Activated CD4-positive, alpha-beta T cell treated with anti-CD3 and anti-CD28 coated beads, Interleukin-2, amount 10 ng/mL, durations not matched to agents 24 days and 14 days (primary cell): ENCODE measurements around the gene BSND. TPM values are rescaled to one million over a fixed set of nuclear protein-coding genes. Genes with fewer than 3 reads are reported as not detected.

Experiments
- DNase-seq: peaks from one replicate; pipeline ENCODE4 v3.0.0; 2022
- H3K27ac Mint-ChIP-seq: one replicate; pipeline ENCODE4 v1.8.0; 2022; ENCODE audit warnings: mild to moderate bottlenecking, mixed read lengths
- H3K27me3 Mint-ChIP-seq: one replicate; pipeline ENCODE4 v1.8.0; 2022; ENCODE audit warnings: mixed read lengths
- H3K36me3 Mint-ChIP-seq: one replicate; pipeline ENCODE4 v1.8.0; 2022; ENCODE audit warnings: low read depth, mild to moderate bottlenecking, mixed read lengths
- H3K4me1 Mint-ChIP-seq: one replicate; pipeline ENCODE4 v1.8.0; 2021; ENCODE audit warnings: mixed read lengths
- H3K4me3 Mint-ChIP-seq: one replicate; pipeline ENCODE4 v1.8.0; 2022; ENCODE audit warnings: mild to moderate bottlenecking, moderate library complexity, mixed read lengths
- H3K9me3 Mint-ChIP-seq: one replicate; pipeline ENCODE4 v1.8.0; 2021; ENCODE audit warnings: mixed read lengths
- intact Hi-C: fragments of 100-400 bp; cut with micrococcal nuclease; formaldehyde crosslinking; loops from one replicate; pipeline ENCODE4 v1.15.1; 2023
- total RNA-seq: library from RNA; stranded (reverse); gene quantifications from 2 replicates; pipeline ENCODE4 v1.2.3, GENCODE V29; 2022

Gene BSND
- total RNA-seq, 1 donor from 2014 or later: not detected

DNA sequence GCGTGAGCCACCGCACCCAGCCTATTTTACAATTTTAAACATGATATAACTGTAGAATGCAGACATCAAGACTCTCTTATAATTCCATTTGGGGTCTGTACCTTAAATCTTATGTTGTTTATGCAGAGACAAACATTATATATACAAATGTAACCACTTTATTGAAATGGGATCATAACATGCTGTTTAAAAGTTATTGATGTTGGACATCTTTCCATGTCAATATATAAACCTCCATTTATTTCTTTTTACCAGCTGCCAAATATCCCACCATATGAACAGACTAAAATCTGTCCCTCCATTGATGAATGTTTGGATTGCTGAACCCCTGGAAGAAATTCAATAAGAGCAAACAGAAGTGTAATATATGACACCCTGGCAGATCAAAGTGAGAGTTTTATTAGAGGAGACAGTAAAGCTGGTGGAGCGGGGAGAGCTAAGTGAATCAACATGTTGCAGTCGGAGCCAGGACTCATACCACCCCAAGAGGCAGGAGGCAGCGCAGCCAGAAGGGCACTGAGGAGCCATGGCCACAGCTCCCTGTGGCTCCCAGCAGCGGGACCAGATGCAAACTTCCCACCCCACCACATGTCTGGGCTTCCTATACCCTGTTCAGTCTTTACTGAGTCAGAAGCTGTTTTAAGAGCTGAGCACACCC lies 35.9 kb downstream of the BSND start:
- no peak overlapping the region for H3K27ac Mint-ChIP-seq
- H3K4me3 Mint-ChIP-seq: no peak overlapping the region
- H3K4me1 Mint-ChIP-seq: no peaks in the 10 kb centered on the region
- no peaks in the 10 kb centered on the region for H3K9me3 Mint-ChIP-seq
- peaks cover 46% of the 10 kb centered on the region for H3K27me3 Mint-ChIP-seq
- H3K36me3 Mint-ChIP-seq: no peaks in the 10 kb centered on the region
- intact Hi-C loops: no loop called here
- DNase-seq: no peak

DNA sequence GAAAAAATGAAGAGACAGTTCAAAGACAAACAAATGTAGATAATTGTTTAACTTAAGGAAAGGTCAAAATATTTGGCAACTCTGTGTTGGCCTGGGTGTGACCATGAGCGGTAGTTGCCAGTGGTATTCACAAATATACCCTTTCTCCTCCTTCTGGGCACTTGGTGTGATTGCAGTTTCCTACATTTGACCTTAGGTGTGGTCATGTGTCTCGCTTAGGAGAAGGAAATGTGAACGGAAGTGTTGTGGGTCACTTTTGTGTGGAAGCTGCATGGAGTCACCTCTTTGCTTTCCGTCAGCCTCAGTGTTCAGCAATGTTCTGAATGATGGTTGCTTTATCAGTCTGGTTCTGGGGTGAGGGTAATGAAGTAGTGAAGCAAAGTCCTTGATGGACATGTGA lies 37.2 kb downstream of the BSND start:
- intact Hi-C loops: no loop called here
- no peaks in the 10 kb centered on the region for H3K36me3 Mint-ChIP-seq
- no peak for DNase-seq
- H3K4me3 Mint-ChIP-seq: no peak overlapping the region
- H3K4me1 Mint-ChIP-seq: no peaks in the 10 kb centered on the region
- H3K27me3 Mint-ChIP-seq: peaks cover 57% of the 10 kb centered on the region
- H3K27ac Mint-ChIP-seq: no peak overlapping the region
- no peaks in the 10 kb centered on the region for H3K9me3 Mint-ChIP-seq

DNA sequence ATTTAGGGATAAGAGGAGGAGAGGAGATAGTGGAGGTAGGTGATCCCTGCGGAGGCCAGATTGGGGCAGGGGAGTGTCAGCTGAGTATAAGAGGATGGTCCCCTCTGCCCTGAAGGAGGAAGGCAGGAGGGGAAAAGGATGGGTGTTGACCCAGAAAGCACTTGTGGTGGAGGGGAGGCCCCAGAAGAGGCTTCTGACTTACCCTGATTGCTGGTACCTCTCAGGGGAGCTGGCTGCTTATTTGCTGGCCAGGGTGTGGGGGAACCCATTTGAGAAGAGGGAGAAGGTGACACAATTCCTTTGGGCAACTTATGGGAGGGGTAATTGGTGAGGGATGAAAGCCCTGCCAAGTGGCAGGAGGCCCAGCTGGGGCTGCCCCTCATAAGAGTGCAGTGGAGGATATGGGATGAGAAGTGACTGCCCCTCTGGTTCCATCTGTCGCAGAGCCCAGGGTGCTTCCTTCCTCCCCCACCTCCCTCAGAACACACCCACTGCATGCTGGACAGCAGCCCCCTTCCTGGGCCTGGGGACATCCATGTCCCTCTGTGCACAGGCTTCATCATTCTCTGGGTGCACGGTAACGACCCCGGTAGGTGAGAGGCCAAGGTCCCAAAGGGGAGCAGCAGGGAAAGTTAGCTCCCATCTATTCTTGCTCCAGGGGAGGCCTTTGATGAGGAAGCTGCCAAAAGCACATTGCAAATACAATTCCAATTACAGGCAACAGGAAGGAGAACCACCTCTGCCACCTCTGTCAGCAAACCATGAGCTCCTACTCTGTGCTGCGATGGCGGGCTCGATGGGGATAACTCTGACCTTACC lies 39.2 kb downstream of the BSND start:
- H3K27ac Mint-ChIP-seq: no peak overlapping the region
- H3K4me3 Mint-ChIP-seq: no peak overlapping the region

DNA sequence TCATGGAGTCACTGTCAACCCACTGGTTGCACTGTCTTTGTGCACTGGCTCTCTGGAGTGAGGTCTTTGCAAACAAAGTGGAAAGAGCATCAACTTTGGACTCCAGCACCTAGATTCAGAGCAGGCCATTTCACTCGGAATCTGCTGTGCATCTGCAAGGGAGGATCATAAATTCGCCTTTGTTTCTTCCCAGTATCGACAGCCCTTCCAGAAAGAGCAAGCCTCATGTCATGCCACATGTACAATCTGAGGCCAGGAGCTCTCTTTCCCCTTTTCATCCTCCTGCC lies 39.8 kb downstream of the BSND start:
- H3K9me3 Mint-ChIP-seq: no peaks in the 10 kb centered on the region
- no peaks in the 10 kb centered on the region for H3K36me3 Mint-ChIP-seq
- H3K27ac Mint-ChIP-seq: no peak overlapping the region
- intact Hi-C loops: no loop called here
- H3K4me1 Mint-ChIP-seq: no peaks in the 10 kb centered on the region
- H3K27me3 Mint-ChIP-seq: peaks cover 69% of the 10 kb centered on the region
- H3K4me3 Mint-ChIP-seq: no peak overlapping the region
- no peak for DNase-seq

More for the DNA sequence above, 39.2 kb downstream of the BSND start:
- peaks cover 74% of the 10 kb centered on the region for H3K27me3 Mint-ChIP-seq
- H3K36me3 Mint-ChIP-seq: no peaks in the 10 kb centered on the region
- intact Hi-C loops: no loop called here
- no peaks in the 10 kb centered on the region for H3K9me3 Mint-ChIP-seq
- DNase-seq: no peak
- H3K4me1 Mint-ChIP-seq: no peaks in the 10 kb centered on the region

DNA sequence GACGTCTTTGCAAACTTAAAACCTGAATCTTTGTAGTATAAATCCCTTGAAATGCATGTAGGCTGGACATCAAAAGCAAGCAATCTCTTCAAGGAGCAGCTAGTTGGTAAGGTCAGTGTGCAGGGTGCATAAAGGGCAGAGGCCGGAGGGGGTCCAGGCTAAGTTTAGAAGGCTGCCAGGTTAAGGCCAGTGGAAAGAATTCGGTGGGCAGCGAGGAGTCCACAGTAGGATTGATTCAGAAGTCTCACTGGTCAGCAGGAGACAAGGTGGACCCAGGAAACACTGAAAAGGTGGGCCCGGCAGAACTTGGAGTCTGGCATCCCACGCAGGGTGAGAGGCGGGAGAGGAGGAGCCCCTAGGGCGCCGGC lies 40.2 kb downstream of the BSND start:
- DNase-seq: no peak
- no peaks in the 10 kb centered on the region for H3K36me3 Mint-ChIP-seq
- no peaks in the 10 kb centered on the region for H3K9me3 Mint-ChIP-seq
- H3K4me1 Mint-ChIP-seq: no peaks in the 10 kb centered on the region
- intact Hi-C loops: no loop called here
- no peak overlapping the region for H3K27ac Mint-ChIP-seq
- H3K27me3 Mint-ChIP-seq: peaks cover 69% of the 10 kb centered on the region
- no peak overlapping the region for H3K4me3 Mint-ChIP-seq

GRCh38 chr1:55039342-55040082 lies 40.8 kb downstream of the BSND start, which contains the start of gene PCSK9:
TSS of gene PCSK9 (plus strand) at chr1:55039548. CDS start at chr1:55039838, 290 bp downstream.
- DNase-seq: no peak
- no peaks in the 10 kb centered on the region for H3K9me3 Mint-ChIP-seq
- no peaks in the 10 kb centered on the region for H3K4me1 Mint-ChIP-seq

GRCh38 chr1:55040083-55040932 lies 41.6 kb downstream of the BSND start:
- no peak overlapping the region for H3K4me3 Mint-ChIP-seq
- H3K9me3 Mint-ChIP-seq: no peaks in the 10 kb centered on the region
- H3K4me1 Mint-ChIP-seq: no peaks in the 10 kb centered on the region
- no peak for DNase-seq
- intact Hi-C loops: no loop called here
- peaks cover 63% of the 10 kb centered on the region for H3K27me3 Mint-ChIP-seq
- no peak overlapping the region for H3K27ac Mint-ChIP-seq
- H3K36me3 Mint-ChIP-seq: no peaks in the 10 kb centered on the region

More at GRCh38 chr1:55039342-55040082, 40.8 kb downstream of the BSND start, which contains the start of gene PCSK9:
- Mint-ChIP-seq H3K27ac (no peak within 1 kb of the TSS), H3K4me3 (no peak within 1 kb of the TSS), H3K27me3 (peaks cover 66% of the 10 kb centered on the region), H3K36me3 (no peaks in the 10 kb centered on the region)
- intact Hi-C loops: no loop called here

DNA sequence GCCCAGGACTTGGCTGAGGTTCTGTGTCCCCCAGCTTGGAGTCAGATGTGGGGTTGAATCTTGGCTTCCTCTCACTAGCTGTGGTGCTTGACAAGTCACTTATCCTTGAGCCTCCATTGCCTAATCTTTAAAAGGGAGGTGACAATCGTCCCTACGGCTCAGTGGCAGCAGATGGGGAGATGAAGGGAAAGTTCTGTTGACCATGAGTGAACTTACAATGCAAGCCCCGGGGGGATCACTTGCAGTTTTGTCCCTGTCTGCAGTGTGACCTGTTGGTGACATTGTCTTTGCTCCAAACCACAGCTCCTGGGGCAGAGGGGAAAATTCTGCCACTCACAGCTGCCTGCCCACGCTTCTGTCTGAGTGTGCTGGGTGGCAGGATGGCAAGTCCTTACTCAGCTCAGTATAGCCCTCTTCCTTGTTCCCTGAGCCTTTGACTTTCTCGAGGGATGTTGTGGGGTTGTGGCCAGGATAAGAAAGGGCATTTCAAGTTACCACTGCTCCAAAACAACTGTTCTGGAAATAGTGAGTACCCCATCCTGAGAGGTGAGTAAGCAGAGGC lies 42.3 kb downstream of the BSND start:
- no peak overlapping the region for H3K27ac Mint-ChIP-seq
- no peak for DNase-seq
- H3K4me1 Mint-ChIP-seq: no peaks in the 10 kb centered on the region
- no peaks in the 10 kb centered on the region for H3K9me3 Mint-ChIP-seq
- no peaks in the 10 kb centered on the region for H3K36me3 Mint-ChIP-seq
- no peak overlapping the region for H3K4me3 Mint-ChIP-seq
- intact Hi-C loops: no loop called here
- peaks cover 59% of the 10 kb centered on the region for H3K27me3 Mint-ChIP-seq

DNA sequence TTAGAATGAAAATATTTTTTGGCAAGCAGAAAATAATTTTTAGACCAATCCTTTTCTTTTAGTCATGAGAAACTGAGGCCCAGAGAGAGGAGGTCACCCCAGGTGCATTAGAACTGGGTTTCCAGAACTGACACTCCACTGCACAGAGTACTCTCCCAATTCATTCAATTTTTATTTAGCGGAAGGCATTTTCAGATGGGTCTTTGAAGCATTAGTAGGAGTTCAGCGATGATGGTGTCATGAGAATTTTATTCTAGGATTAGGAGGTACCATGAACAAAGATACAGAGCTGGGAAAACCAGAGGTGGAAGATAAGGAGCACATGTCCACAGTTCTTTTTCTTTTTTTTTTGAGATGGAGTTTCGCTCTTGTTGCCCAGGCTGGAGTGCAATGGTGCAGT lies 42.9 kb downstream of the BSND start:
- no peak for DNase-seq
- Mint-ChIP-seq H3K36me3 (no peaks in the 10 kb centered on the region), H3K9me3 (no peaks in the 10 kb centered on the region), H3K4me1 (no peaks in the 10 kb centered on the region), H3K4me3 (no peak overlapping the region), H3K27me3 (peaks cover 54% of the 10 kb centered on the region), H3K27ac (no peak overlapping the region)
- intact Hi-C loops: no loop called here

DNA sequence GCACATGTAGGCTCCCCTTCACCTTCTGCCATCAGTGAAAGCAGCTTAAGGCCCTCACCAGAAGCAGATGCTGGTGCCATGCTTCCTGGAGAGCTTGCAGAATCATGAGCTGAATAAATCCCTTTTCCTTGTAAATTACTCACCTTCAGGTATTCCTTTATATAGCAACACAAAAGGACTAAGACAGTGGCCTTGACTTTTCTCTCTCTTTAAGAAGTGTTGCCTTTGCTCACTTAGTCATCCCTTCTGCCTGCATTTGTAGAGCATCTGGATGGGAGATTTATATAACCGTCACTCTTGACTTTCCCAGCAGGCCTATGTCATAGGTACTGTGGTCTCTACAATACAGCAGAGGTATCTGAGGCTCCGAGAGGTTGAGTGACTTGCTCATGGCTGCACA lies 44.3 kb downstream of the BSND start:
- Mint-ChIP-seq H3K9me3 (no peaks in the 10 kb centered on the region), H3K27ac (no peak overlapping the region), H3K4me3 (no peak overlapping the region), H3K4me1 (no peaks in the 10 kb centered on the region), H3K36me3 (no peaks in the 10 kb centered on the region), H3K27me3 (peaks cover 44% of the 10 kb centered on the region)
- intact Hi-C loops: no loop called here
- DNase-seq: no peak

GRCh38 chr1:55043726-55044125 lies 45.0 kb downstream of the BSND start:
- no peak overlapping the region for H3K4me3 Mint-ChIP-seq
- H3K27me3 Mint-ChIP-seq: peaks cover 36% of the 10 kb centered on the region
- no peaks in the 10 kb centered on the region for H3K9me3 Mint-ChIP-seq
- H3K27ac Mint-ChIP-seq: no peak overlapping the region
- intact Hi-C loops: no loop called here
- H3K4me1 Mint-ChIP-seq: no peaks in the 10 kb centered on the region
- no peak for DNase-seq
- H3K36me3 Mint-ChIP-seq: no peaks in the 10 kb centered on the region

DNA sequence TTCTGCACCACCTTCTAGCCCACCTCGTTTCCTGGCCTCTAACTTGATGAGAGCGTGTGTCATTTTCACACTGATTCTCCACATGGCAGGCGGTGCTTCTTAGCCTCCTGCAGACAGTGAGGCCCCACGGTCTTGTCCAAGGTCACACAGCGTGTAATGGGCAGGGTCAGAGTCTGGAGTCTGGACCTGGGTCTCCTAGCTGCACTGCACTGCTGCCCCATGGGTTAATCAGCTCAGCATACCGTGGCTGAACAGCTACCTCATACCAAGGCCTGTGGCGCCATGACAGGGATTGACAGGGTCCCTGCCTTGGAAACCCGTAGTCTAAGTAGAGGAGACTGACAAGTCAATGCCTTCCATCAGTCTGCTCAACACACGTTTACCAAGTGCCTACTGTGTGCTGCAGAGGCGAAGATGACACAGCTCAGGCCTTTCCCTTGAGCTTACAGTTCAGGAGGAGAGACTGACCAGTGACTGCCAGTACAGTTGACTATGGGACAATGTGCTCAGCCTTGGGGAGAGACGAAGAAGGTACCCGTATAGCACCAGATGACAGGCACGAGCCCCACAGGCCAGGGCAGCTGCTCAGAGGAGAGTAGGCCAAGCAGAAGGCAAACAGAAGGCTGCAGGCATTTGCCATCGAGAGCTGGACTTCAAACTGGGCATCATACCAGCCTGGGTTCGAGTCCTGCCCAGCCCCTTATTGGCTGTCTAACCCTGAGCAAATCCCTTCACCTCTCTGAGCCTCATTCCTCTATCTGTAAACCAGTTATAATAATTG lies 46.1 kb downstream of the BSND start:
- Mint-ChIP-seq H3K9me3 (no peaks in the 10 kb centered on the region), H3K36me3 (no peaks in the 10 kb centered on the region), H3K4me1 (no peaks in the 10 kb centered on the region), H3K27me3 (peaks cover 29% of the 10 kb centered on the region), H3K4me3 (no peak overlapping the region), H3K27ac (no peak overlapping the region)
- intact Hi-C loops: no loop called here
- no peak for DNase-seq

GRCh38 chr1:55045430-55045829 lies 46.7 kb downstream of the BSND start:
- no peak for DNase-seq
- H3K27ac Mint-ChIP-seq: no peak overlapping the region
- no peaks in the 10 kb centered on the region for H3K36me3 Mint-ChIP-seq
- no peak overlapping the region for H3K4me3 Mint-ChIP-seq
- H3K27me3 Mint-ChIP-seq: peaks cover 23% of the 10 kb centered on the region
- no peaks in the 10 kb centered on the region for H3K9me3 Mint-ChIP-seq
- no peaks in the 10 kb centered on the region for H3K4me1 Mint-ChIP-seq
- intact Hi-C loops: no loop called here
